Immature natural killer cell (primary cell): ENCODE results near the gene IGLL5. TPM values are rescaled to one million over a fixed set of nuclear protein-coding genes. Genes with fewer than 3 reads are reported as not detected.

Experiments
- DNase-seq, 3 donors: peaks; one replicate each; pipeline ENCODE4 v3.0.0; 2022; ENCODE audit warnings: mixed read lengths in 1 of 3
- H3K27ac Mint-ChIP-seq, 6 donors: one replicate each; pipeline ENCODE4 v1.8.0; 2020; ENCODE audit warnings: mixed read lengths in 6 of 6, mild to moderate bottlenecking in 5 of 6, inconsistent platforms in 4 of 6, moderate library complexity in 3 of 6
- H3K27me3 Mint-ChIP-seq, 3 donors: one replicate each; pipeline ENCODE4 v1.8.0; 2020 to 2021; ENCODE audit warnings: low read depth in 3 of 3, mild to moderate bottlenecking in 3 of 3, mixed read lengths in 3 of 3, moderate library complexity in 3 of 3, inconsistent platforms in 1 of 3
- H3K36me3 Mint-ChIP-seq, 3 donors: one replicate each; pipeline ENCODE4 v1.8.0; 2020; ENCODE audit warnings: mixed read lengths in 3 of 3, inconsistent platforms in 2 of 3, mild to moderate bottlenecking in 2 of 3
- H3K4me1 Mint-ChIP-seq, 2 donors: one replicate each; pipeline ENCODE4 v1.8.0; 2020; ENCODE audit warnings: inconsistent platforms in 2 of 2, mild to moderate bottlenecking in 2 of 2, mixed read lengths in 2 of 2, moderate library complexity in 1 of 2
- H3K4me3 Mint-ChIP-seq, 5 donors: one replicate each; pipeline ENCODE4 v1.8.0; 2020; ENCODE audit warnings: mild to moderate bottlenecking in 5 of 5, mixed read lengths in 5 of 5, inconsistent platforms in 3 of 5, moderate library complexity in 3 of 5
- H3K9me3 Mint-ChIP-seq, 6 donors: one replicate each; pipeline ENCODE4 v1.8.0; 2020; ENCODE audit warnings: mild to moderate bottlenecking in 6 of 6, mixed read lengths in 6 of 6, inconsistent platforms in 4 of 6, moderate library complexity in 3 of 6
- polyA plus RNA-seq, 3 donors: library from polyadenylated mRNA; unstranded; fragments of 300-500 nt; fragmentation: Illumina TruSeq; gene quantifications; one replicate each; pipeline ENCODE4 v1.2.3, GENCODE V29; 2021

The IGLL5 gene
- polyA plus RNA-seq, 3 donors from 2014 or later: 0.26 to 0.59 TPM; not detected in 1

GRCh38 chr22:22937894-22938480 lies 50.4 kb downstream of the IGLL5 start:
- no peak for DNase-seq
- H3K27ac Mint-ChIP-seq: no peak overlapping the region
- peaks cover 3 to 6% of the 10 kb centered on the region in 2 donors for H3K4me1 Mint-ChIP-seq
- H3K27me3 Mint-ChIP-seq: peaks cover 0 to 8% (median 0%) of the 10 kb centered on the region in 3 donors
- H3K4me3 Mint-ChIP-seq: no peak overlapping the region
- no peaks in the 10 kb centered on the region for H3K36me3 Mint-ChIP-seq
- no peaks in the 10 kb centered on the region for H3K9me3 Mint-ChIP-seq

- H3K4me1 Mint-ChIP-seq: peaks cover 3 to 7% of the 10 kb centered on the region in 2 donors
- H3K27ac Mint-ChIP-seq: peak overlapping the region in 1 of 6 donors; percentile 20
- no peaks in the 10 kb centered on the region for H3K36me3 Mint-ChIP-seq
- peaks cover 0 to 8% (median 0%) of the 10 kb centered on the region in 3 donors for H3K27me3 Mint-ChIP-seq
- H3K9me3 Mint-ChIP-seq: no peaks in the 10 kb centered on the region
- no peak for DNase-seq
- no peak overlapping the region for H3K4me3 Mint-ChIP-seq
Observed at GRCh38 chr22:22938672-22939587, 51.3 kb downstream of the IGLL5 start.

GRCh38 chr22:22939588-22940368 lies 52.2 kb downstream of the IGLL5 start:
- no peaks in the 10 kb centered on the region for H3K9me3 Mint-ChIP-seq
- peaks cover 0 to 6% (median 3%) of the 10 kb centered on the region in 3 donors for H3K27me3 Mint-ChIP-seq
- H3K27ac Mint-ChIP-seq: no peak overlapping the region
- H3K4me3 Mint-ChIP-seq: no peak overlapping the region
- peaks cover 3 to 7% of the 10 kb centered on the region in 2 donors for H3K4me1 Mint-ChIP-seq
- no peak for DNase-seq
- no peaks in the 10 kb centered on the region for H3K36me3 Mint-ChIP-seq

- Mint-ChIP-seq H3K4me3 (no peak overlapping the region), H3K27ac (peak overlapping the region in 1 of 6 donors; percentile 4), H3K4me1 (peaks cover 3 to 7% of the 10 kb centered on the region in 2 donors), H3K9me3 (no peaks in the 10 kb centered on the region), H3K27me3 (peaks cover 0 to 6% (median 3%) of the 10 kb centered on the region in 3 donors), H3K36me3 (no peaks in the 10 kb centered on the region)
- DNase-seq: no peak
Observed at GRCh38 chr22:22940961-22941605, 53.5 kb downstream of the IGLL5 start.

- no peak overlapping the region for H3K27ac Mint-ChIP-seq
- H3K27me3 Mint-ChIP-seq: peaks cover 1 to 6% (median 3%) of the 10 kb centered on the region in 3 donors
- no peak overlapping the region for H3K4me3 Mint-ChIP-seq
- DNase-seq: no peak
- peaks cover 3 to 7% of the 10 kb centered on the region in 2 donors for H3K4me1 Mint-ChIP-seq
- H3K36me3 Mint-ChIP-seq: no peaks in the 10 kb centered on the region
- H3K9me3 Mint-ChIP-seq: no peaks in the 10 kb centered on the region
Observed at GRCh38 chr22:22941831-22942510, 54.4 kb downstream of the IGLL5 start.

- peak; percentile 44 to 70 (median 56) for DNase-seq
- peaks cover 2 to 6% (median 3%) of the 10 kb centered on the region in 3 donors for H3K27me3 Mint-ChIP-seq
- no peaks in the 10 kb centered on the region for H3K9me3 Mint-ChIP-seq
- H3K4me3 Mint-ChIP-seq: no peak overlapping the region
- H3K27ac Mint-ChIP-seq: peak overlapping the region in 4 of 6 donors; percentile 4 to 71 (median 23)
- H3K36me3 Mint-ChIP-seq: no peaks in the 10 kb centered on the region
- H3K4me1 Mint-ChIP-seq: peaks cover 3 to 7% of the 10 kb centered on the region in 2 donors
Observed at GRCh38 chr22:22942511-22943329, 55.1 kb downstream of the IGLL5 start.

- no peak overlapping the region for H3K4me3 Mint-ChIP-seq
- peaks cover 2 to 6% (median 3%) of the 10 kb centered on the region in 3 donors for H3K27me3 Mint-ChIP-seq
- H3K4me1 Mint-ChIP-seq: peaks cover 3 to 7% of the 10 kb centered on the region in 2 donors
Observed at GRCh38 chr22:22943521-22944267, 56.1 kb downstream of the IGLL5 start.

GRCh38 chr22:22944268-22944985 lies 56.8 kb downstream of the IGLL5 start:
- Mint-ChIP-seq H3K4me1 (peaks cover 3 to 7% of the 10 kb centered on the region in 2 donors), H3K27ac (no peak overlapping the region), H3K27me3 (peaks cover 2 to 6% (median 3%) of the 10 kb centered on the region in 3 donors), H3K4me3 (no peak overlapping the region), H3K9me3 (no peaks in the 10 kb centered on the region), H3K36me3 (no peaks in the 10 kb centered on the region)
- no peak for DNase-seq

More at GRCh38 chr22:22943521-22944267, 56.1 kb downstream of the IGLL5 start:
- no peak for DNase-seq
- Mint-ChIP-seq H3K9me3 (no peaks in the 10 kb centered on the region), H3K36me3 (no peaks in the 10 kb centered on the region), H3K27ac (no peak overlapping the region)

GRCh38 chr22:22945195-22945594 lies 57.6 kb downstream of the IGLL5 start:
- Mint-ChIP-seq H3K36me3 (no peaks in the 10 kb centered on the region), H3K9me3 (no peaks in the 10 kb centered on the region), H3K4me3 (no peak overlapping the region), H3K27me3 (peaks cover 2 to 10% (median 3%) of the 10 kb centered on the region in 3 donors), H3K4me1 (peaks cover 3 to 7% of the 10 kb centered on the region in 2 donors), H3K27ac (no peak overlapping the region)
- DNase-seq: no peak
